Measurements from ENCODE around the gene STX8. TPM values are rescaled to one million over a fixed set of nuclear protein-coding genes. Genes with fewer than 3 reads are reported as not detected.

Gene STX8
- total RNA-seq, 4 donors from 2014 or later, result 69.7 to 129 (median 89.6) TPM

- TF ChIP-seq CTCF (IDR thresholded peaks at IDR 0.05; ENCODE audit: low read depth), result no peak
These were observed 307.1 kb downstream of the STX8 start for GRCh38 chr17:9268546-9268945.

GRCh38 chr17:9266697-9267117 lies 308.9 kb downstream of the STX8 start:
- TF ChIP-seq CTCF (IDR thresholded peaks at IDR 0.05; ENCODE audit: low read depth), result no peak

- TF ChIP-seq CTCF (IDR thresholded peaks at IDR 0.05; ENCODE audit: low read depth), result no peak
These were observed 309.5 kb downstream of the STX8 start for GRCh38 chr17:9266031-9266680.

GRCh38 chr17:9261081-9262012 lies 314.3 kb downstream of the STX8 start:
- no peak for TF ChIP-seq CTCF (IDR thresholded peaks at IDR 0.05; ENCODE audit: low read depth)

- no peak for TF ChIP-seq CTCF (IDR thresholded peaks at IDR 0.05; ENCODE audit: low read depth)
These were observed 316.2 kb downstream of the STX8 start for GRCh38 chr17:9259419-9259818.

- no peak for TF ChIP-seq CTCF (IDR thresholded peaks at IDR 0.05; ENCODE audit: low read depth)
These were observed 317.3 kb downstream of the STX8 start for GRCh38 chr17:9258115-9259015.

Measured in subcutaneous adipose tissue (tissue), 4 donors.